Measurements from ENCODE around the gene IQSEC1. TPM values are rescaled to one million over a fixed set of nuclear protein-coding genes. Genes with fewer than 3 reads are reported as not detected.
A peak's percentile ranks its signal among the peaks of the same experiment; 100 is the strongest.

Gene IQSEC1
- total RNA-seq, 4 donors from 2014 or later: 13.7 to 59.4 (median 35.5) TPM

DNA sequence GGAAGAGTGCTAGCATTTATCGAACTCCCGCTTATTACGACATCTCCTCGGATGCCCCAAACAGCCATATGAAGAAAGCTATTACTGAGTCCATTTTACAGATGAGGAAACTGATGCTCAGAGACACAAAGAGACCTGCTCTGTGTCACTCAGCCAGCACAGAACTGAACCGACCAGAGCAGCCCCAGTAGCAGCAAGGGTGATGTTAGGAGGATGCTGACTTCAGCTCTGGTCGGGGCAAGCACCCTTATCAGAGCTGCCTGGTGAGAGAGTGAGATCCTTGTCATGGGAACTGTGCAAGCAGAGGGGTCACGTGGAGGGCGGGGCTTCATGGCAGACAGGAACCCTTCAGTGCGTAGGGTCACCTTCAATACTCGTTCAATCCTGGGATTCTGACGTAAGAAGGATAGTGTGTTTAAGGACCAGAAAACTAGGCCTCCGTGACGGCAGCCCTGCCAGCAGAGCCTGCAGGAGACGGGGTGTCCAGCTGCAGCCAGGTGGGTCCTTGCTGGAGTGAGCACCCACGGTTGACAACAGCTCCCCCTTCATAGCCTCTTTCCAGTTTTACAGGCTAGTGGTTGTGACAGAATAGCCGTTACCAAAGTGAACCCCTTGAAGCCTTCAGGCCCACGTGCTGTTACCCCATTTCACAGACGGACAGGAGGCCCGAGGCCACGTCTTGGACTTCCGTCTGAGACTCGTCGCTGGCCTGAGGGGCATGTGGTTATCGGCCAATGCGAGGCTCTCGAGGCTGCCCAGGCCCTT lies 12.0 kb upstream of the IQSEC1 start:
- Histone ChIP-seq H3K4me3 (no peak overlapping the region), H3K4me1 (peaks cover 0 to 24% (median 9%) of the 10 kb centered on the region in 4 donors), H3K27me3 (no peaks in the 10 kb centered on the region), H3K36me3 (no peaks in the 10 kb centered on the region), H3K27ac (peak overlapping the region in 1 of 4 donors; percentile 76), H3K9me3 (no peaks in the 10 kb centered on the region)
- DNase-seq: no peak
- TF ChIP-seq CTCF (IDR thresholded peaks at IDR 0.05): no peak

DNA sequence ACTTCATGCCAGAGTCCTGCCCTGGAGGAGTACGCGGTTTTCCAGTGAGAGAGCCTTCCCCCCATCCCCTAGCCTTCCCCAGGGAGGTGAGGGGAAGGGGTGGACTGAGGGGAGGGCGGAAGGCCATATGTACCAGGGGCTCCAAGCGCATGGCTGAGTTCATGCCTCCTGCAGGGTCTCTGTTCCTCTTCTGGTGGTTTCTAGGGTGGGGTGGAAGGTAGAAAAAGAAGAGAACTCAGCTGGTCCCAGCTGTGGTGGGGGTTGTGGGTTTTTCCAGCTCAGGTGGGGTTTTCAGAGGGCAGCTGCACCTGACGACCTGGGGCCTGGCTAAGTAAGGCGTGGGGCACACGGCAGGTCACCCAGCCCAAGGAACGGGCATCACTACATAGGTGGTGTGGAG lies 10.7 kb upstream of the IQSEC1 start:
- TF ChIP-seq POLR2A (IDR thresholded peaks at IDR 0.05): no peak
- no peak for TF ChIP-seq CTCF (IDR thresholded peaks at IDR 0.05)
- H3K4me3 ChIP-seq: no peak overlapping the region
- no peaks in the 10 kb centered on the region for H3K36me3 ChIP-seq
- no peaks in the 10 kb centered on the region for H3K27me3 ChIP-seq
- peak overlapping the region in 1 of 4 donors; percentile 76 for H3K27ac ChIP-seq
- no peaks in the 10 kb centered on the region for H3K9me3 ChIP-seq
- DNase-seq: peak in 2 of 3 donors; percentile 73 to 74
- H3K4me1 ChIP-seq: peaks cover 0 to 24% (median 9%) of the 10 kb centered on the region in 4 donors

GRCh38 chr3:13083254-13083653 lies 10.0 kb upstream of the IQSEC1 start:
- Histone ChIP-seq H3K9me3 (no peaks in the 10 kb centered on the region), H3K4me3 (no peak overlapping the region), H3K27me3 (no peaks in the 10 kb centered on the region), H3K27ac (peak overlapping the region in 1 of 4 donors; percentile 76), H3K36me3 (no peaks in the 10 kb centered on the region), H3K4me1 (peaks cover 0 to 24% (median 9%) of the 10 kb centered on the region in 4 donors)
- TF ChIP-seq CTCF (IDR thresholded peaks at IDR 0.05) (no peak), POLR2A (IDR thresholded peaks at IDR 0.05) (no peak)
- DNase-seq: no peak

GRCh38 chr3:13082677-13083076 lies 9.4 kb upstream of the IQSEC1 start:
- H3K4me3 ChIP-seq: no peak overlapping the region
- H3K27ac ChIP-seq: no peak overlapping the region
- H3K4me1 ChIP-seq: peaks cover 0 to 24% (median 9%) of the 10 kb centered on the region in 4 donors
- H3K27me3 ChIP-seq: no peaks in the 10 kb centered on the region
- H3K9me3 ChIP-seq: no peaks in the 10 kb centered on the region
- no peak for DNase-seq
- H3K36me3 ChIP-seq: no peaks in the 10 kb centered on the region
- no peak for TF ChIP-seq POLR2A (IDR thresholded peaks at IDR 0.05)
- no peak for TF ChIP-seq CTCF (IDR thresholded peaks at IDR 0.05)

DNA sequence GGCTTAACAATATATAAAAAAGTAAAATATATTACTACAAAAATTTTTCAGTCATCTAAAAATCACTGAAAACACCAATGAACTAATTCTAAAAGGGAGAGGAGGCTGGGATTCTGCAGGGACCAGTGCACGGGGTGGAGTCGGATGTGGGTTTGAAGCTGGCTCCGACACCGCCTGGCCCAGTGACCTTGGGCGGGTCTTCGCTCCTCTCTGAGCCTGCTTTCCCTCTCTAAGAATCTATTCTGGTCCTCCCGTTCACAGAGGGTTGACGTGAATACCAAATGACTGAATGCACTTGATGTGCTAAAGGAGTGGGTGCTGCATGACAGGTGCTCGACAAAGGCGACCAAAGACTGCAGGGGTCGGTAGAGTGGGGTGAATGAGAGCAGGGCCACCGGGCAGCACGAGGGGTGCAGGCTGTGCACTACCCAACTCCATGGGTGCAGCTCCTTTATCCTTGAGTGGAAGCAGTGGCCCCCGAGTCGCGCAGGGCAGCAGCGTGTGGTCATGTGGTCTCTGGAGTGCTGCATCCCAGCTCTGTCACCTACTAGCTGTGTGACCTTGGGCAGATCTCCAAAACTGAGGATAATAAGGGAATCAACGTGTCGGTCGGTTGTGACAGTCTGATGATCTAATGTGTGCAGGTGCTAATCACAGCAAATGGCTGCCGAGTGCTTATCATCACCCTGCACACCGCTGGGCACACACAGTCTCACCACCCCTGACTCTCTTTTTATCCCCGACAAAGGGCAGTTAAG lies 8.6 kb upstream of the IQSEC1 start:
- DNase-seq: no peak
- H3K27ac ChIP-seq: no peak overlapping the region
- peaks cover 0 to 18% (median 9%) of the 10 kb centered on the region in 4 donors for H3K4me1 ChIP-seq
- no peak overlapping the region for H3K4me3 ChIP-seq
- H3K27me3 ChIP-seq: no peaks in the 10 kb centered on the region
- no peaks in the 10 kb centered on the region for H3K9me3 ChIP-seq
- no peaks in the 10 kb centered on the region for H3K36me3 ChIP-seq
- no peak for TF ChIP-seq POLR2A (IDR thresholded peaks at IDR 0.05)
- TF ChIP-seq CTCF (IDR thresholded peaks at IDR 0.05): no peak

All from Peyer's patch (tissue), 4 donors.